ENCODE measurements around the gene SPRR1A.
"Not testable (repeated sequence)": the region's sequence is repeated elsewhere in the genome, so short reads cannot be mapped to it uniquely, and the experiment has no call there.

Gene SPRR1A

GRCh38 chr1:152972196-152972886 lies 11.5 kb upstream of the SPRR1A start:
- DNase-seq (ENCODE audit: low read depth): no peak

- DNase-seq (ENCODE audit: low read depth): no peak
Measured at GRCh38 chr1:152976688-152977087, 7.2 kb upstream of the SPRR1A start.

- no peak for DNase-seq (ENCODE audit: low read depth)
Measured at GRCh38 chr1:152977614-152978013, 6.3 kb upstream of the SPRR1A start.

GRCh38 chr1:152980676-152981075 lies 3.2 kb upstream of the SPRR1A start:
- no peak for DNase-seq (ENCODE audit: low read depth)

- DNase-seq (ENCODE audit: low read depth): no peak
Measured at GRCh38 chr1:152981146-152981871, 2.6 kb upstream of the SPRR1A start.

- no peak for DNase-seq (ENCODE audit: low read depth)
Measured at GRCh38 chr1:152982076-152982475, 1.8 kb upstream of the SPRR1A start.

- no peak for DNase-seq (ENCODE audit: low read depth)
Measured at GRCh38 chr1:152983234-152983633, 647 bp upstream of the SPRR1A start.

- no peak for DNase-seq (ENCODE audit: low read depth)
Measured at GRCh38 chr1:152986578-152986977, 2.7 kb downstream of the SPRR1A start.

GRCh38 chr1:152993186-152993585 lies 9.3 kb downstream of the SPRR1A start:
- DNase-seq (ENCODE audit: low read depth): no peak

- no peak for DNase-seq (ENCODE audit: low read depth)
Measured at GRCh38 chr1:152995842-152996241, 12.0 kb downstream of the SPRR1A start.

- no peak for DNase-seq (ENCODE audit: low read depth)
Measured at GRCh38 chr1:152996633-152997400, 12.9 kb downstream of the SPRR1A start.

- no peak for DNase-seq (ENCODE audit: low read depth)
Measured at GRCh38 chr1:152997901-152998300, 14.0 kb downstream of the SPRR1A start.

GRCh38 chr1:152998476-152998875 lies 14.6 kb downstream of the SPRR1A start:
- DNase-seq (ENCODE audit: low read depth): no peak

- no peak for DNase-seq (ENCODE audit: low read depth)
Measured at GRCh38 chr1:152999818-153000217, 15.9 kb downstream of the SPRR1A start.

GRCh38 chr1:153000294-153000693 lies 16.4 kb downstream of the SPRR1A start:
- no peak for DNase-seq (ENCODE audit: low read depth)

- no peak for DNase-seq (ENCODE audit: low read depth)
Measured at GRCh38 chr1:153001382-153001781, 17.5 kb downstream of the SPRR1A start, which contains the start of gene SPRR3. Gene SPRR3, plus strand, starts transcription at chr1:153001749. Its CDS starts 1,272 bp downstream, at chr1:153003021.

- not testable (repeated sequence) for DNase-seq (ENCODE audit: low read depth)
Measured at GRCh38 chr1:153011235-153011758, 27.4 kb downstream of the SPRR1A start.

GRCh38 chr1:153021829-153022228 lies 37.9 kb downstream of the SPRR1A start:
- DNase-seq (ENCODE audit: low read depth): not testable (repeated sequence)

- DNase-seq (ENCODE audit: low read depth): not testable (repeated sequence)
Measured at GRCh38 chr1:153022340-153022739, 38.5 kb downstream of the SPRR1A start.

- no peak for DNase-seq (ENCODE audit: low read depth)
Measured at GRCh38 chr1:153023109-153023508, 39.2 kb downstream of the SPRR1A start.

- DNase-seq (ENCODE audit: low read depth): no peak
Measured at GRCh38 chr1:153024413-153024812, 40.5 kb downstream of the SPRR1A start.

GRCh38 chr1:153025797-153026196 lies 41.9 kb downstream of the SPRR1A start:
- DNase-seq (ENCODE audit: low read depth): no peak
